Suprapubic skin (tissue), 4 donors: ENCODE results near the gene MYBPH. TPM values are rescaled to one million over a fixed set of nuclear protein-coding genes. Genes with fewer than 3 reads are reported as not detected.

Experiments used
- DNase-seq, 2 donors: peaks; one replicate each; pipeline ENCODE4 v3.0.0-alpha.2; 2019; ENCODE audit warnings: low spot score in 2 of 2
- H3K27ac ChIP-seq: fragments of 200-600 bp; sonication (generic); one replicate; pipeline ENCODE4 v1.5.1; 2019
- H3K27me3 ChIP-seq: fragments of 200-600 bp; sonication (generic); one replicate; pipeline ENCODE4 v1.5.1; 2019
- H3K36me3 ChIP-seq: fragments of 200-600 bp; sonication (generic); one replicate; pipeline ENCODE4 v1.5.1; 2019
- H3K4me1 ChIP-seq: fragments of 200-600 bp; sonication (generic); one replicate; pipeline ENCODE4 v1.5.1; 2019
- H3K4me3 ChIP-seq: fragments of 200-600 bp; sonication (generic); one replicate; pipeline ENCODE4 v1.5.1; 2019; ENCODE audit warnings: mild to moderate bottlenecking
- H3K9me3 ChIP-seq: fragments of 200-600 bp; sonication (generic); one replicate; pipeline ENCODE4 v1.5.1; 2019
- CTCF ChIP-seq, 2 donors: fragments of 200-600 bp in 1 of 2; fragments of 450-650 bp in 1 of 2; sonication (generic) in 1 of 2; IDR thresholded peaks; one replicate each; pipeline ENCODE4 v1.5.1; 2016 to 2019; ENCODE audit warnings: antibody characterized with exemption in 2 of 2, mild to moderate bottlenecking in 1 of 2, moderate library complexity in 1 of 2
- EP300 ChIP-seq: sonication (generic); formaldehyde crosslinking; IDR thresholded peaks from one replicate; pipeline ENCODE4 v1.6.1; 2017; ENCODE audit warnings: antibody characterized with exemption
- POLR2A ChIP-seq, 2 donors: fragments of 450-650 bp; IDR thresholded peaks; one replicate each; pipeline ENCODE4 v1.6.1; 2017; ENCODE audit warnings: antibody characterized with exemption in 2 of 2, mild to moderate bottlenecking in 2 of 2, moderate library complexity in 2 of 2
- POLR2AphosphoS5 ChIP-seq, 3 donors: sonication (generic); formaldehyde crosslinking; IDR thresholded peaks; one replicate each; pipeline ENCODE4 v1.6.1; 2017; ENCODE audit warnings: antibody characterized with exemption in 3 of 3
- WGBS: methylation state at CpG from one replicate; pipeline ENCODE4 v1.1.5; 2018; 5-methylcytosine and 5-hydroxymethylcytosine counted together
- total RNA-seq, 4 donors: library from RNA; depleted of rRNA; stranded (reverse); fragments of >200 nt; gene quantifications; one replicate each; pipeline ENCODE4 v1.1.0, GENCODE V29; 2016

Gene MYBPH
- under 1 TPM in 1 of 4 donors, not detected in 3; 0.26 TPM for total RNA-seq

- DNase-seq, result peak in 1 of 2 donors; percentile 46
- Histone ChIP-seq H3K27me3 (peaks cover 3% of the 10 kb centered on the region), H3K4me3 (no peak within 1 kb of the TSS), H3K4me1 (no peaks in the 10 kb centered on the region), H3K36me3 (no peaks in the 10 kb centered on the region), H3K27ac (no peak within 1 kb of the TSS), H3K9me3 (no peaks in the 10 kb centered on the region)
- no peak for TF ChIP-seq POLR2A (IDR thresholded peaks at IDR 0.05)
- TF ChIP-seq EP300, result no peak
- no peak for TF ChIP-seq CTCF (IDR thresholded peaks at IDR 0.05)
- no peak for TF ChIP-seq POLR2AphosphoS5 (IDR thresholded peaks at IDR 0.05)
- 59% methylated on average over 2 of the region's 5 CpGs for WGBS
These were observed at the start of gene MYBPH for GRCh38 chr1:203175237-203175826. MYBPH (minus strand) TSS chr1:203175826; CDS start chr1:203175755, 71 bp downstream.

- no peaks in the 10 kb centered on the region for H3K9me3 ChIP-seq
- no peak overlapping the region for H3K4me3 ChIP-seq
- TF ChIP-seq POLR2AphosphoS5 (IDR thresholded peaks at IDR 0.05), result no peak
- TF ChIP-seq EP300, result no peak
- TF ChIP-seq CTCF (IDR thresholded peaks at IDR 0.05), result no peak
- no peak for TF ChIP-seq POLR2A (IDR thresholded peaks at IDR 0.05)
- no peaks in the 10 kb centered on the region for H3K36me3 ChIP-seq
- H3K4me1 ChIP-seq, result no peaks in the 10 kb centered on the region
- H3K27ac ChIP-seq, result no peak overlapping the region
- H3K27me3 ChIP-seq, result peaks cover 13% of the 10 kb centered on the region
- WGBS, result 42% methylated on average over 3 of the region's 4 CpGs
- DNase-seq, result no peak
These were observed 49.4 kb upstream of the MYBPH start for GRCh38 chr1:203225071-203225470.

- TF ChIP-seq EP300 (no peak), POLR2A (IDR thresholded peaks at IDR 0.05) (no peak), CTCF (IDR thresholded peaks at IDR 0.05) (no peak), POLR2AphosphoS5 (IDR thresholded peaks at IDR 0.05) (no peak)
- Histone ChIP-seq H3K4me3 (no peak overlapping the region), H3K27ac (no peak overlapping the region), H3K9me3 (no peaks in the 10 kb centered on the region), H3K27me3 (peaks cover 6% of the 10 kb centered on the region), H3K36me3 (no peaks in the 10 kb centered on the region), H3K4me1 (no peaks in the 10 kb centered on the region)
- no peak for DNase-seq
- 94% methylated on average over 13 of the region's 18 CpGs for WGBS
These were observed 47.6 kb upstream of the MYBPH start for GRCh38 chr1:203223012-203223775.

- Histone ChIP-seq H3K4me1 (no peaks in the 10 kb centered on the region), H3K27ac (no peak overlapping the region), H3K27me3 (peaks cover 15% of the 10 kb centered on the region), H3K4me3 (no peak overlapping the region), H3K9me3 (no peaks in the 10 kb centered on the region), H3K36me3 (no peaks in the 10 kb centered on the region)
- TF ChIP-seq EP300, result no peak
- TF ChIP-seq POLR2A (IDR thresholded peaks at IDR 0.05), result no peak
- no peak for TF ChIP-seq POLR2AphosphoS5 (IDR thresholded peaks at IDR 0.05)
- no peak for DNase-seq
- WGBS, result 72% methylated on average over 6 of the region's 8 CpGs
These were observed 44.3 kb upstream of the MYBPH start for GRCh38 chr1:203219934-203220333.

GRCh38 chr1:203219171-203219570 lies 43.5 kb upstream of the MYBPH start:
- 100% methylated on average over 1 of the region's 1 CpG for WGBS

More at GRCh38 chr1:203219171-203219570, 43.5 kb upstream of the MYBPH start:
- TF ChIP-seq POLR2AphosphoS5 (IDR thresholded peaks at IDR 0.05) (no peak), CTCF (IDR thresholded peaks at IDR 0.05) (no peak), EP300 (no peak), POLR2A (IDR thresholded peaks at IDR 0.05) (no peak)
- Histone ChIP-seq H3K36me3 (no peaks in the 10 kb centered on the region), H3K9me3 (no peaks in the 10 kb centered on the region), H3K4me3 (no peak overlapping the region), H3K27ac (no peak overlapping the region), H3K4me1 (no peaks in the 10 kb centered on the region), H3K27me3 (peaks cover 12% of the 10 kb centered on the region)
- no peak for DNase-seq
